Activated B cell treated with CpG ODN at 0.5 μM for 24 hours (primary cell): ENCODE measurements around the gene CCDC6. TPM values are rescaled to one million over a fixed set of nuclear protein-coding genes. Genes with fewer than 3 reads are reported as not detected.

ENCODE experiments used
- ATAC-seq: fragments of 200-7000 bp; cut with Tn5 transposase; one replicate; pipeline ENCODE4 v1.10.0; 2021; ENCODE audit warnings: low read depth, mild to moderate bottlenecking, moderate library complexity
- CTCF ChIA-PET: fragments of 350-600 bp; sonication (Branson Sonifier 250); formaldehyde crosslinking; loops from one replicate; lab custom pipeline; 2021; ENCODE audit warnings: antibody characterized with exemption; lab: Charles Lee
- POLR2A ChIA-PET: fragments of 350-600 bp; sonication (Branson Sonifier 250); formaldehyde crosslinking; loops from one replicate; lab custom pipeline; 2021; ENCODE audit warnings: antibody characterized with exemption; lab: Charles Lee
- DNase-seq: peaks from one replicate; pipeline ENCODE4 v3.0.0; 2022
- H3K27ac Mint-ChIP-seq: one replicate; pipeline ENCODE4 v1.8.0; 2020; ENCODE audit warnings: mixed read lengths
- H3K27me3 Mint-ChIP-seq: one replicate; pipeline ENCODE4 v1.8.0; 2021; ENCODE audit warnings: mixed read lengths
- H3K36me3 Mint-ChIP-seq: one replicate; pipeline ENCODE4 v1.8.0; 2021; ENCODE audit warnings: low read depth, mixed read lengths
- H3K4me1 Mint-ChIP-seq: one replicate; pipeline ENCODE4 v1.8.0; 2021; ENCODE audit warnings: mixed read lengths
- H3K4me3 Mint-ChIP-seq: one replicate; pipeline ENCODE4 v1.8.0; 2020; ENCODE audit warnings: mild to moderate bottlenecking, mixed read lengths
- H3K9me3 Mint-ChIP-seq: one replicate; pipeline ENCODE4 v1.8.0; 2020; ENCODE audit warnings: mixed read lengths
- intact Hi-C: fragments of 100-400 bp; cut with micrococcal nuclease; formaldehyde crosslinking; loops from one replicate; pipeline ENCODE4 v1.15.1; 2024
- total RNA-seq: library from RNA; stranded (reverse); gene quantifications from 2 replicates; pipeline ENCODE4 v1.2.3, GENCODE V29; 2022
- TF ChIP-seq, protein P1 (sequence below): fragments of 200-600 bp; IDR thresholded peaks from one replicate; pipeline ENCODE4 v1.8.0; 2022; ENCODE audit warnings: antibody characterized with exemption, mild to moderate bottlenecking

Gene CCDC6
- total RNA-seq, 1 donor from 2014 or later: 32.2 TPM

DNA sequence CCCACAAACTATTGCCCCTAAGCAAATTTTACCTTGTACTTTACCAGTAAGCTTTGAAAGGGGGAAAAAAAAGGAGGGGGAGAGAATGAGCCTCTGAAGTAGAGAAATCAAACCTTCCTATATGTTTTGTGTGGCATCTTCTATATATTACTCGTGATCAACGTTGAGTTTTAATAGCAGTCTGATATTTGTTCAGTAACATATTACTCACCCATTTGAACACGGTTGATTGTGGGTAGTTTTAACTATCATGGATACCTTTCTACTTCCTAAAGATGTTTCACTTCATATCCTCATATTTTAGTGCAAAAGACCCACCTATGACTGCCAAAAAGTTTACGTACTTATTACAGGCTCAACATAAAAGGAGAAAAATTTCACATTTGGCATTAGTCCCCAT lies 54.5 kb downstream of the CCDC6 start:
- intact Hi-C loops: no loop called here

DNA sequence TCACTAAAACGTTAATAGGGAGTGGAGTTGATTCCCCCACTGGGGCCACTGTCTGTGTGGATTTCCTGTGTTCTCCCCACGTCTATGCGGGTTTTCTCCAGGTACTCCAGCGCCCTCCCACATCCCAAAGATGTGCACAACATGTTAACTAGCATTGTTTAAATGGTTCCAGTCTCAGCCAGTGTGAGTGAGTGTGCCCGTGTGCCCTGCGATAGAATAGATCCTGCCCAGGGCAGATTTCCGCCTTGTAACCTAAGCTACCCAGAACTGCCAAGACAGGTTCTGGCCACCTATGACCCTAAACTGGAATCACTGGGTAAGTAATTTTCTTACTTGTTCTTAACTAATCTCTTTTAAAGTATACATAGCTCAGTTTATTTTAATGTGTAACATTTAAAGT lies 58.5 kb downstream of the CCDC6 start:
- no peak for ATAC-seq
- H3K27ac Mint-ChIP-seq: no peak overlapping the region
- H3K4me1 Mint-ChIP-seq: peaks cover 29% of the 10 kb centered on the region
- DNase-seq: no peak
- intact Hi-C loops: no loop called here
- H3K4me3 Mint-ChIP-seq: no peak overlapping the region
- peaks cover 80% of the 10 kb centered on the region for H3K36me3 Mint-ChIP-seq
- ChIA-PET CTCF (no interaction called here), POLR2A (no interaction called here)
- no peaks in the 10 kb centered on the region for H3K9me3 Mint-ChIP-seq
- no peaks in the 10 kb centered on the region for H3K27me3 Mint-ChIP-seq
- TF ChIP-seq, protein P1, sequence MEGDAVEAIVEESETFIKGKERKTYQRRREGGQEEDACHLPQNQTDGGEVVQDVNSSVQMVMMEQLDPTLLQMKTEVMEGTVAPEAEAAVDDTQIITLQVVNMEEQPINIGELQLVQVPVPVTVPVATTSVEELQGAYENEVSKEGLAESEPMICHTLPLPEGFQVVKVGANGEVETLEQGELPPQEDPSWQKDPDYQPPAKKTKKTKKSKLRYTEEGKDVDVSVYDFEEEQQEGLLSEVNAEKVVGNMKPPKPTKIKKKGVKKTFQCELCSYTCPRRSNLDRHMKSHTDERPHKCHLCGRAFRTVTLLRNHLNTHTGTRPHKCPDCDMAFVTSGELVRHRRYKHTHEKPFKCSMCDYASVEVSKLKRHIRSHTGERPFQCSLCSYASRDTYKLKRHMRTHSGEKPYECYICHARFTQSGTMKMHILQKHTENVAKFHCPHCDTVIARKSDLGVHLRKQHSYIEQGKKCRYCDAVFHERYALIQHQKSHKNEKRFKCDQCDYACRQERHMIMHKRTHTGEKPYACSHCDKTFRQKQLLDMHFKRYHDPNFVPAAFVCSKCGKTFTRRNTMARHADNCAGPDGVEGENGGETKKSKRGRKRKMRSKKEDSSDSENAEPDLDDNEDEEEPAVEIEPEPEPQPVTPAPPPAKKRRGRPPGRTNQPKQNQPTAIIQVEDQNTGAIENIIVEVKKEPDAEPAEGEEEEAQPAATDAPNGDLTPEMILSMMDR: no peak

More for the DNA sequence above, 54.5 kb downstream of the CCDC6 start:
- Mint-ChIP-seq H3K27ac (no peak overlapping the region), H3K4me1 (peaks cover 62% of the 10 kb centered on the region), H3K4me3 (peak overlapping the region; percentile 69), H3K36me3 (peaks cover 57% of the 10 kb centered on the region), H3K27me3 (no peaks in the 10 kb centered on the region), H3K9me3 (peaks cover 5% of the 10 kb centered on the region)
- CTCF ChIA-PET: interaction anchor here (0.8 to 1.3 kb wide), 2 partner anchors 14 to 54 kb away, joined by 3 to 4 read pairs; partner anchors contain the start of gene CCDC6
- ATAC-seq (no peak), DNase-seq (no peak)
- TF ChIP-seq, protein P1: no peak
- POLR2A ChIA-PET: no interaction called here

DNA sequence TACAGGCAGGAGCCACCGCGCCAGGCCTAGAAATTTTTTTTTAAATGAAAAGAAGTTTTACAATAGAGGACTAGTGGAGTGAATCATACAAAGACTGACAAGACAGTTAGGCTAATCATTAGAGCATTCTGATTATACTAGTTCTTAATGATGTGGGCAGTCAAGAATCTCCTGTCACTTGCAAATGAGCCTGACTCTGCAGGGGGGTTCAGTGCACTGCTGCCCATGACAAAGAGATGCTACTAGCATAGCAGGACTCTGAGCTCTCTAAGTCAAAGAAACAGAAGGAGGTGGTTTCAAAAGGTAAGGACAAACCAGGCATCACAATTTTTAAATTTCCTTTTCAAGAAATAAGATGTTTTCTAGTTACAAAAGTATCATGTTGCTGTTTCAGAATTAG lies 59.0 kb downstream of the CCDC6 start:
- H3K27me3 Mint-ChIP-seq: no peaks in the 10 kb centered on the region
- peaks cover 26% of the 10 kb centered on the region for H3K4me1 Mint-ChIP-seq
- DNase-seq (no peak), ATAC-seq (no peak)
- CTCF ChIA-PET: no interaction called here
- POLR2A ChIA-PET: no interaction called here
- intact Hi-C loops: no loop called here
- no peak overlapping the region for H3K27ac Mint-ChIP-seq
- H3K4me3 Mint-ChIP-seq: no peak overlapping the region
- H3K36me3 Mint-ChIP-seq: peaks cover 81% of the 10 kb centered on the region
- no peaks in the 10 kb centered on the region for H3K9me3 Mint-ChIP-seq
- TF ChIP-seq, protein P1: no peak

DNA sequence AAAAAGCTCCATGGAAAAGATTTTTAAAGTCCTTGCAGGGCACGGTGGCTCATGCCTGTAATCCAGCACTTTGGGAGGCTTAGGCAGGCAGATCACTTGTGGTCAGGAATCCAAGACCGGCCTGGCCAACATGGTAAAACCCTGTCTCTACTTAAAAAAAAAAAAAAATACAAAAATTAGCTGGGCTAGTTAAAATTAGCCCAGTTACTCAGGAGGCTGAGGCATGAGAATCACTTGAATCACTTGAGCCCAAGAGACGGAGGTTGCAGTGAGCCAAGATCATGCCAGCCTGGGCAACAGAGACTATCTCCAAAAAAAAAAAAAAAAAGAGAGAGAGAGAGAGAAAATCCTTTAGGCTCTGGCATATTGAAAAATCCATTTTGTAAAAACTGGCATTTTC lies 61.9 kb downstream of the CCDC6 start:
- H3K36me3 Mint-ChIP-seq: peaks cover 72% of the 10 kb centered on the region
- intact Hi-C loops: no loop called here
- H3K4me3 Mint-ChIP-seq: no peak overlapping the region
- DNase-seq (no peak), ATAC-seq (no peak)
- no peaks in the 10 kb centered on the region for H3K27me3 Mint-ChIP-seq
- H3K4me1 Mint-ChIP-seq: peaks cover 22% of the 10 kb centered on the region
- TF ChIP-seq, protein P1: no peak
- CTCF ChIA-PET: interaction anchor here (0.8 kb wide), 1 partner anchor 19 kb away, joined by 3 read pairs; no protein-coding TSS in a partner anchor
- POLR2A ChIA-PET: no interaction called here
- H3K9me3 Mint-ChIP-seq: no peaks in the 10 kb centered on the region
- no peak overlapping the region for H3K27ac Mint-ChIP-seq

DNA sequence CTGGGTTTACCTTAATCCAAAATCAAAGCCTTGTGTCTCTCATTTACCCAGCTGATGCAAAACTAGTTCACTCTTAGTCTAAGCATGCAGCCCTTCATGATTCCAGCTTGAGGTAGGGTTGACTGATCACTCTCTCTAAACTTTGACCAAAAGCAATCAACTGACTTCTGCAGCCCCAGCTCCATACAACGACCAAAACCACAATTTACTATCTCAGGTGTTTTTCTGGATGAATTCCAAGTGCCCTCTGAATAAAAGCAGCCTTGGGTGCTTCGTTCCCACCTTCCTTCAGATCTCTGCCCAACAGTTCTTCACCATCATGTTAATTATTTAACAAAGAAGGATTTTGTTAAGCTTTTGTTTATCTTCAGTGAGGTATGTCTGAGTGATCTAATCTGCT lies 62.6 kb downstream of the CCDC6 start:
- no peak overlapping the region for H3K27ac Mint-ChIP-seq
- intact Hi-C loops: no loop called here
- CTCF ChIA-PET: interaction anchor here (1.3 kb wide), 1 partner anchor 13 kb away, joined by 9 read pairs; no protein-coding TSS in a partner anchor
- H3K36me3 Mint-ChIP-seq: peaks cover 65% of the 10 kb centered on the region
- no peaks in the 10 kb centered on the region for H3K27me3 Mint-ChIP-seq
- DNase-seq: no peak
- ATAC-seq: no peak
- peaks cover 23% of the 10 kb centered on the region for H3K4me1 Mint-ChIP-seq
- POLR2A ChIA-PET: interaction anchor here (0.9 kb wide), 1 partner anchor 63 kb away, joined by 3 read pairs; the partner anchor contains the start of gene CCDC6
- TF ChIP-seq, protein P1: no peak
- no peak overlapping the region for H3K4me3 Mint-ChIP-seq
- H3K9me3 Mint-ChIP-seq: no peaks in the 10 kb centered on the region
